OCI-LY3 (cell line): ENCODE results near the gene TNP1.

ENCODE experiments used
- CTCF ChIP-seq: fragments of 200-600, 300-600 bp; sonication (generic); IDR thresholded peaks from 2 replicates; pipeline ENCODE4 v1.5.1; 2014; ENCODE audit warnings: antibody characterized with exemption, low read length, low read depth
- EZH2phosphoT487 ChIP-seq: fragments of 200-600 bp; shearing (Covaris generic); IDR thresholded peaks from 2 replicates; pipeline ENCODE4 v1.6.1; 2018; ENCODE audit warnings: antibody characterized with exemption, mixed run types, low read depth

DNA sequence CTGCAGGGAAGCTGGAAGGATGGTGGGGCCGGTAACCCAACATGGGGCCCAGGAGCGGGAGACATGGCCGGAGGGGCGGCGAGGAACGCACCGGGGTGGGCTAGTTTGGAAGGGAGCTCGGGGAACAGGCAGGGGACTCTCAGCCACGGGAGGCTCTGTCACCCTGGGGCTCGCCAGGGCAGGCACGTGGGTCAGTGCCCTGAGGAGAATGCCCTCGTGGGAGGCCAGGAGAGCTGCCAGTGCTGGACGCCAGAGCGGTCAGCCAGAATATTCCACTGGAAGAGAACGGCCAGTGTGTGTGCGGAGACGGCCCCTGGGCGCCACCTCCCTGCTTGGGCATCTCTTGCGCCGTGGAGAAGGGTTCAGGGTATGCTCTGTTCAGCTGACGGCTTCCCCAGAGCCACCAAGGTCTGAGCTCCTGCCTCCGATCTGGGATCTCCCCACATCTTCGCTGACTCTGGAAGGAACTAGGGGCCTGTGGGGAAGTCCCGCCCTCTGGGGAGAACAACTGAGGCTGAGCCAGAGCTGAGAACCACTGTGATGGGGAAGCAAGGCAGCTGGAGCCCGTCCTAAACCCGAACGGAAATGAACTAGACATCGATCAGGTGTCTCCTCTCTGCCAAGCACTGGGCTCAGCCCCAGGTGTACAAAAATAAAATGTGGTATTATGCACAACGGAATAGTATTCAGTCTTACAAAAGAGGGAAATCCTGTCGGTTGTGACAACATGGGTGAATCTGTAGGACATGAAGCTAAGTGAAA is 49.3 kb downstream of the TNP1 start:
- TF ChIP-seq CTCF (no peak), EZH2phosphoT487 (no peak)
